HFF-Myc (cell line): ENCODE measurements around the gene CNOT2.
A peak's percentile ranks its signal among the peaks of the same experiment; 100 is the strongest.

ENCODE experiments used
- DNase-seq: peaks from one replicate; pipeline ENCODE4 v3.0.0-alpha.2; 2011; ENCODE audit warnings: low read depth; ENCODE audit errors: extremely low read depth
- H3K4me3 ChIP-seq: replicated peaks from 2 replicates; pipeline ENCODE4 v1.5.1; 2011; ENCODE audit warnings: low read depth, mild to moderate bottlenecking, control low read depth, low read length
- CTCF ChIP-seq: IDR thresholded peaks from 2 replicates; pipeline ENCODE4 v1.5.1; 2012; ENCODE audit warnings: mild to moderate bottlenecking, low read depth, low read length, control low read depth; ENCODE audit errors: missing control alignments

Gene CNOT2

GRCh38 chr12:70355972-70356371 lies 112.7 kb downstream of the CNOT2 start:
- no peak for TF ChIP-seq CTCF
- no peak overlapping the region for H3K4me3 ChIP-seq
- no peak for DNase-seq

GRCh38 chr12:70359458-70360197 lies 116.4 kb downstream of the CNOT2 start:
- no peak for TF ChIP-seq CTCF
- H3K4me3 ChIP-seq = no peak overlapping the region
- DNase-seq = no peak

GRCh38 chr12:70360218-70360617 lies 117.0 kb downstream of the CNOT2 start:
- no peak overlapping the region for H3K4me3 ChIP-seq
- TF ChIP-seq CTCF = no peak
- DNase-seq = no peak

- DNase-seq = no peak
- no peak for TF ChIP-seq CTCF
- H3K4me3 ChIP-seq = peak overlapping the region; percentile 48; the same call in 1 of the 2 replicates
Observed at GRCh38 chr12:70364695-70365397, 121.6 kb downstream of the CNOT2 start.

GRCh38 chr12:70365398-70365647 lies 122.1 kb downstream of the CNOT2 start:
- no peak for TF ChIP-seq CTCF
- peak overlapping the region; percentile 48 for H3K4me3 ChIP-seq
- DNase-seq = no peak

GRCh38 chr12:70365648-70366518 lies 122.7 kb downstream of the CNOT2 start, which contains the start of gene KCNMB4:
Gene KCNMB4 (plus strand): TSS chr12:70366290. CDS start chr12:70366735, 445 bp downstream.
- TF ChIP-seq CTCF = no peak
- H3K4me3 ChIP-seq = peak within 1 kb of the TSS; percentile 48
- no peak for DNase-seq
